NCI-H2081 treated with DMSO at 0.1 percent for 48 hours (cell line): ENCODE results near the gene ATP1A2.

ENCODE experiments used
- DNase-seq: peaks from one replicate; lab custom pipeline; 2025; lab: John Stamatoyannopoulos, UW

Gene ATP1A2

GRCh38 chr1:160177231-160177630, 61.7 kb downstream of the ATP1A2 start:
- no peak for DNase-seq

GRCh38 chr1:160177667-160178066, 62.1 kb downstream of the ATP1A2 start:
- no peak for DNase-seq

- DNase-seq, result no peak
Observed at GRCh38 chr1:160178731-160179130, 63.2 kb downstream of the ATP1A2 start.

GRCh38 chr1:160179336-160179735, 63.8 kb downstream of the ATP1A2 start:
- DNase-seq, result no peak

GRCh38 chr1:160186246-160186645, 70.7 kb downstream of the ATP1A2 start:
- DNase-seq, result no peak

- DNase-seq, result no peak
Observed at GRCh38 chr1:160186729-160187128, 71.2 kb downstream of the ATP1A2 start.

- DNase-seq, result no peak
Observed at GRCh38 chr1:160187407-160187806, 71.8 kb downstream of the ATP1A2 start.

- no peak for DNase-seq
Observed at GRCh38 chr1:160188341-160188740, 72.8 kb downstream of the ATP1A2 start.

- DNase-seq, result no peak
Observed at GRCh38 chr1:160189649-160190625, 74.4 kb downstream of the ATP1A2 start, which contains the start of gene CASQ1. Gene CASQ1, plus strand, starts transcription at chr1:160190575. Its CDS starts 177 bp downstream, at chr1:160190752.

- DNase-seq, result no peak
Observed at GRCh38 chr1:160191756-160192155, 76.2 kb downstream of the ATP1A2 start.

GRCh38 chr1:160192234-160192633, 76.7 kb downstream of the ATP1A2 start:
- no peak for DNase-seq
